ENCODE measurements around the gene CDK10. TPM values are rescaled to one million over a fixed set of nuclear protein-coding genes. Genes with fewer than 3 reads are reported as not detected.
"Not testable (repeated sequence)": the region's sequence is repeated elsewhere in the genome, so short reads cannot be mapped to it uniquely, and the experiment has no call there.

CDK10 gene
- total RNA-seq, 1 donor from 2014 or later = 81.6 TPM

DNA sequence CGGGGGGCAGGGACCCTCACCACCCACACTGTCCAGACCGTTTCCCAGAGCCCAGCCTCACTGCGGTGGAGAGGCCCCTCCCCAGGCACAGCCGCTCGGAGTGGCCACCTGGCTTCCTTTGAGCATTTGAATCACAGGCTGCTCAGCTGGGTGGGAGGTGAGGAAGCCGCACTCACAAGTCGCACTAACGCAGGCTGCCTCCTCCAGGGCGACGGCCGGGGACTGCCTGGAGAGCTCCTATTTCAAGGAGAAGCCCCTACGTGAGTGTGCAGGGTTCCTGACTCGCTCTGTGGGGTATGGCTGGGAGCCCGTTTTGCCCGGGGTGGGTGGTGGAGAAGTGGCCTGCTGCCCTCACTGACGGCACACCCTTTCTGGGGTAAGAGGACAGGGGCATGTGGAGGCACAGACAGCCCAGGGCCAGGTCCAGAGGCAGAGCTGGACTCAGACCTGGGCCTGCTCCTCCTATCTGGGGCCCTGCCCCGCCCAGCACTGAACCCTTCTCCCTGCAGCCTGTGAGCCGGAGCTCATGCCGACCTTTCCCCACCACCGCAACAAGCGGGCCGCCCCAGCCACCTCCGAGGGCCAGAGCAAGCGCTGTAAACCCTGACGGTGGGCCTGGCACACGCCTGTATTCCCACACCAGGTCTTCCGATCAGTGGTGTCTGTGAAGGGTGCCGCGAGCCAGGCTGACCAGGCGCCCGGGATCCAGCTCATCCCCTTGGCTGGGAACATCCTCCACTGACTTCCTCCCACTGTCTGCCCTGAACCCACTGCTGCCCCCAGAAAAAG is 8.8 kb downstream of the CDK10 start:
- intact Hi-C loops (cut with micrococcal nuclease) = no loop called here

GRCh38 chr16:89695875-89696669 is 9.6 kb downstream of the CDK10 start:
- intact Hi-C loops (cut with micrococcal nuclease) = no loop called here

GRCh38 chr16:89696670-89697128 is 10.2 kb downstream of the CDK10 start:
- intact Hi-C loops (cut with micrococcal nuclease) = no loop called here

DNA sequence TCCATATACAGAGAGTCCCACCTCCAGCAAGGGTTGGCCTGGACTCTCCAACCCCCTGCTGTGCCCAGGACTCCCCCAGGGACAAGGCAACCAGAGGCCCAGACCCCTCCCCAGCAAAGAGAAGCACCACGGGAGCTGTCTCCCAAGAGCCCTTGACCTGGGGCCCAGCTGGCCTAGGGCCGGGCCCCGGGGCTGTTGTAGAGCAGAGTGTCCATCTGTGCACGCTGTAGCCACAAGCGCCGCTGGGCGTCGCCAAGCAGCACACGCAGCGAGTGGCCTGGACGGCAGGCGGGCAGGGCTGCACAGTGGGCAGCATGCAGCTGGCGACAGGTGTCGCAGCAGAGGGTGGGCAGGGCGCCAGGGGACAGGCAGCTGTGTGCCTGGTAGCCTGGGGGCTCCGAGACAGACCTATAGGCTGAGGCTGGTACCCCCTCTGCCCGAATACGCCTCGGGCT is 10.7 kb downstream of the CDK10 start:
- intact Hi-C loops (cut with micrococcal nuclease) = no loop called here

DNA sequence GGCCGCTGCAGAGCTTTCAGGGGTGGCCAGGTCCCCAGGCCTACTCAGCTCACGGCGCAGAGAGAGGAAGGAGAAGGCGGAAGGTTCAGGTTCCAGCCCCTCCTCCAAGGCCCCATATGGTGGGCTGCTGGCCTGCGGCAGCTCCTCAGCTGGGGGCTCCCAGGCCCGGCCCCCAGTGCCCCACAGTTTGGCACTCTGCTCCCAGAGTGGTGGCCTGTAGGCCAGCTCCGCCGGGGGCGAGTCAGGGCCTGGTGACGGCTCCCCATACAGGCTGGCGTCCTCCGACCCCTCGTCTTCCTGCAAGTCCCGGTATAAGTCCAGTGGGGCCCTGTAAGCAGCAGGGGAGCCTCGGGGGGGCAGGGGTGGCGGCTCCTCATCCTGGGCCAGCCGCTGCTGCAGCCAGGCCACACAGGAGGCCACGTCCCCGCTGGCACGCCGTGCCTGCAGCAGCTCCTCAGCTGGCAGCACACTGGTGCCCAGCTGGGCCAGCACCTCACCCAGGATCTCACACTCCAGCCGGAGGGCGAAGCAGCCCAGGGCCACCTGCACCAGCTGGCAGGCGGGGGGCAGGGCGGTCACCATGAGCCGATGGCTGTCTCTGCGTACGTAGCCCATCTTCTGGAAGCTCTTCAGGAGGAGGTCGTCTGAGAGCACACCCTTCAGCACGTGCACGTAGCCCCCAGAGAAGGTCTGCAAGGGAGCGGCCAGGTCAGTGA is 11.3 kb downstream of the CDK10 start:
- intact Hi-C loops (cut with micrococcal nuclease) = no loop called here

GRCh38 chr16:89698717-89699116 is 12.2 kb downstream of the CDK10 start:
- intact Hi-C loops (cut with micrococcal nuclease) = not testable (repeated sequence)

- intact Hi-C loops (cut with micrococcal nuclease) = loop anchor here (1.0 to 5.0 kb wide), 11 partner anchors 13 to 528 kb away; partner anchors contain the start of genes ANKRD11, CDH15, CDK10 and FANCA
Measured at GRCh38 chr16:89699629-89700099, 13.2 kb downstream of the CDK10 start.

- intact Hi-C loops (cut with micrococcal nuclease) = loop anchor here (1.0 to 5.0 kb wide), 11 partner anchors 14 to 529 kb away; partner anchors contain the start of genes ANKRD11, CDH15, CDK10 and FANCA
Measured at GRCh38 chr16:89700100-89700648, 13.7 kb downstream of the CDK10 start.

DNA sequence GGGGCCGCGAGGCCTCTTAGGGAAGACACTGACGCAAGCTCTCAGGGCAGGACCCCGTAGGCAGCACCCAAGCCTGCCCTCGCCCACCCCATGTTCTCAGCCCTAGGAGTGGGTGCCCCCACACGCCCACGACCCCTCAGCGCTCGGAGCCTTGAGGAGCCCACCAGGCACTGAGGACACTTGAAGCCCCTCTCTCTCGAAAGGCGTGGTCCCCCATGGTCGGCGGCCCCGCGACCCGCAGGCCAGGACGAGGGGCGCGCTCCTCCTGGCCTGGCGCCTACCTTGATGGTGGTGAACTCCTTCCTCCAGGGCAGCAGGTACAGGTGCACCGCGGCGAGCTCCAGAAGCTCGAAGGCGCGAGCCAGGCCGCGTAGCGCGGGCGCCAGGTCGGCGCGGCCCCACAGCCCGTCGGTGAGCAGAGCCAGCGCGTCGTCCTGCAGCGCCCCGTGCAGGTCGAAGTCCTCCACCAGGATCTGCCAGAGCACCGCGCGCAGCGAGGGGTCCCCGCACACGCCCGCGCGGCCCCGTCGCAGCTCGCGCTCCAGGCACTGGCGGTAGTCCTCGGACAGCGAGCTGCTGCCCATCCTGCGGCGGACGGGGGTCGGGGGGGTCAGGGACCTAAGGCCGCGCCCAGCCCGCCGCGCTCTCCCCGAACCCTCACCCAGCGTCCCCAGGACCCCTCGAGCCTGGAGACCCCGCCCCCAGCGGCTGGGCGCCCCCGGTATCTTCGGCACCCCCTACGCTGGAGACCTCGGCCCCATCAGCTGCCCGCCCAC is 14.3 kb downstream of the CDK10 start:
- intact Hi-C loops (cut with micrococcal nuclease) = loop anchor here (1.0 to 5.0 kb wide), 11 partner anchors 15 to 530 kb away; partner anchors contain the start of genes ANKRD11, CDH15, CDK10 and FANCA

DNA sequence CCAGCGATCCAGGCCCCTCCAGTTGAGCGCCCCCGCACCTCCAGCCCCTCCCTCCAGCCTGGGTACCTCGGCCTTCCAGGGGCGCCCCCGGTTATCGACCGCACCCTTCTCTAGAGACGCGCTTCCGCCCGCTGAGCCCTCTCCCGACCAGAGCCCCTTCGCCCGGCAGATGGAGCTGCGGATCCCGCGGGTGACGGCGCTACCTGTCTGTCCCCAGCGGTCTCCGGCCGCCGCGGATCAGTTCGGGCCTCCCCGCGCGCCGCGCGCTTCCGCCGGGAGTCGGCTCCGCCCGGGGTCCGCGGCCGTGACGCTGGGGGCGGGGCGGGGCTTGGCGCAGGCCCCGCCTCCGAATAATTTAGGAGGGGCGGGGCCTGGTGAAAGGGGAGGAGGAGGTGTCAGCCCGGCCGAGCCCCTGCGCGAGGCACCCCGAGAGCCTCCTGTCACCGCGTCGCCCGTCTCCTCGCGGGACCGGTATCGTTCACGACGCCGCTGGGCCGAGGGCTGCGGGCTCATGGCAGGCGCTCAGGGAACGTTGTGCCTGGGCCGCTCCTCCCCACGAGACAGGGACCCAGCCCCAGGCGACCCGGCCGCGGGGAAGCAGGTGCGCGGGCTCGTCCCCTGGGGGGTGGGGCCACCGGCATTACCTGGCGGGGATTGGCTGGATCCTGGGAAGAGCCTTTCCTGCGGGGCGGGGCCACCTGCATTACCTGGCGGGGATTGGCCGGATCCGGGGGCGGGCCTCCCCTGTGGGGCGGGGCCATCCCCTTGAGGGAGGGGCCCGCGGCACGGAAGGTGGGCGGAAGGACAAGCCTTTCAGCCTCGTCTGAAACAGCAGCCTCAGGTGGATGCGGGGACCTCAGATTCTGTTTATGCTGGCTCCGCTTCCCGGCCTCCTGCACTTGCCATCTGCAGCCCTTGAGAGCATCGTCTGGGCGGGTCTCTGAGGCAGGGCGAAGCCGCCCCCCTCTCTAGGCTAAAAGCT is 15.2 kb downstream of the CDK10 start, which contains the start of gene SPATA2L:
Gene SPATA2L (minus strand): TSS at position 281 of the 982 bp plus-strand sequence. CDS start 473 bp downstream, outside the sequence.
- intact Hi-C loops (cut with micrococcal nuclease) = loop anchor here (1.0 to 5.0 kb wide), 6 partner anchors 10 to 454 kb away; partner anchors contain the start of gene ZNF276

DNA sequence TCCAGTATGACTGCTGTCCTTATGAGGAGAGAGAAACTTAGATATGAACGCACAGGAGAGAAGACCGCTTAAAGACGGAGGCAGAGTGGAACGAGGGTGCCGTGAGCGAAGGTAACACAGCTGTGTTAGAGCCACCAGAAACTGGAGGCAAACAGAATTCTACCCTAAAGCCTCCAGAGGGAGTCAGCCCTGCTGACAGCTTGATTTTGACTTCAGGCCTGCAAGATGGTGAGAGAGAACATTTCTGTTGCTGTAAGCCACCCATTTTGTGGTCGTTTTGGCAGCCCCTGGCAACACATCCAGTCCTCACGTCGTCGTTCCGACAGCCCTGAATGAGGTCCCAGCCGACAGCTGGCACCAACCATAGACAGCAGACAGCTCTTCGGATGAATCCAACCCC is 17.8 kb downstream of the CDK10 start:
- intact Hi-C loops (cut with micrococcal nuclease) = loop anchor here (5.0 kb wide), 1 partner anchor 457 kb away; no protein-coding TSS in a partner anchor

- intact Hi-C loops (cut with micrococcal nuclease) = no loop called here
Measured at GRCh38 chr16:89705006-89705405, 18.5 kb downstream of the CDK10 start.

DNA sequence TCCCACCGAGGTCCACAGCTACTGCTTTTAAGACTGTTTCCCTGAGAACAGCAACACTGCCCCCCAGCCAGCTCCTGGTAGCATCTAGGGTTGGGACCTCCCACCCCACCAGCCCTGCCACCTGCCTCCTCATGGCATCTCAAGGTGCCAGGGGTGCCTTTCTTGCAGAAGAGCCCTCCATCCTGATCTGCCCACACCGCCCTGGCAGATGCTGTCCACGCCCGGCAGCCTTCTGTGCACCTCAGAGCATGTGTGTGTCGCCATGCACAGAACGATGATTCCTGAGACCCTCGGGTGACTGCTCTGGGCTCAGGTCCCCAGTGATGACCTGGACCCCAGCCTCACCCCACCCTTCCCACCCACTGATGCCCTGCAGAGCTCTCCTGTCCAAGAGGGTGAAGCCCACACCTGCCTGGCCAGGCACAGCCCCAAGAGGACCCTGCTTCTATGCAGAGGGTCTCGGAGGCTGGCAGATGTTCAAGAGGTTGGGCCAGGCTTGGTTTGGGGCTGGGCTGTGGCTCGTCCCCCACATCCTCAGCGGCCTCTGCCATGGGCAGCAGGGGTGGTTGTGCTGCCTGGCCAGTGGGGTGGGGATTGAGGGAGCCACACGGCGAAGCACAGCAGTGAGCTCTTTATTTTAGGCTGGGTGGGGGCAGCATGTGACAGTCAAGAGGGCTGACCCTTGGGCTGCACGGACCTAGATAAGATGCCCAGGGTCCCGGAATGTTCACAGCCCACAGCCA is 20.2 kb downstream of the CDK10 start:
- intact Hi-C loops (cut with micrococcal nuclease) = loop anchor here (1.0 kb wide), 5 partner anchors 15 to 204 kb away; partner anchors contain the start of gene ZNF276

GRCh38 chr16:89707695-89708094 is 21.2 kb downstream of the CDK10 start:
- intact Hi-C loops (cut with micrococcal nuclease) = no loop called here

DNA sequence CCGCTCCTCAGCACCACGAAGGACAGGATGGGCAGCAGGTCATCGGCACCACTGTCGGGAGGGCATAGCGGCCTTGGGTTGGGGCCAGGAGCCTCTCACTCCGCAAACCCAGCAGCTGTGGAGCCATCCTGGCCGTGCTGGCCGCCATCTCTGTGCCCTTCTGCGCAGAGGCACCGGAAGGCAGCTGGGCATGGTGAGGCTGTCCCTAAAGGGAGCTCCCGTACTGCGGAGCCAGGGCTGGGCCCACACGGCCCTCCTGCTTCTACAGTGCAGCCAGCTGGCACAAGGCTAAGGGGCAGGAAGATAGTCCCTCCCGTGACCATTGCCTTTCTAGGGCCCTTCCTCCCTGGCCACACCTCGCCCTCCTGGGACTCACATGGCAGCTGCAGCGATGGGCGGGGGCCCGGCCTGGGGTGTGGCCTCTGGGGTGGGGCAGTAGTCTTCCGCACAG is 22.0 kb downstream of the CDK10 start:
- intact Hi-C loops (cut with micrococcal nuclease) = no loop called here

GRCh38 chr16:89709166-89709565 is 22.7 kb downstream of the CDK10 start:
- intact Hi-C loops (cut with micrococcal nuclease) = no loop called here

GRCh38 chr16:89709716-89710432 is 23.4 kb downstream of the CDK10 start:
- intact Hi-C loops (cut with micrococcal nuclease) = no loop called here
